Motor neuron (in vitro differentiated cells): ENCODE results near the gene COL15A1. TPM values are rescaled to one million over a fixed set of nuclear protein-coding genes. Genes with fewer than 3 reads are reported as not detected.

Experiments used
- ATAC-seq, 8 experiments: fragments of 200-7000 bp; cut with Tn5 transposase; replicated peaks in 6 of 8; 2 replicates each; pipeline ENCODE4 v1.8.0; 2021; ENCODE audit warnings: mild to moderate bottlenecking in 8 of 8, moderate library complexity in 8 of 8
- H3K27ac ChIP-seq, 2 donors: fragments of 250-450 bp; sonication (Bioruptor Pico); 2 replicates each; pipeline ENCODE4 v1.9.0; 2021; ENCODE audit warnings: antibody characterized with exemption in 2 of 2, mild to moderate bottlenecking in 2 of 2, moderate library complexity in 1 of 2
- H3K4me1 ChIP-seq, 2 donors: fragments of 250-450 bp; sonication (Bioruptor Pico); replicated peaks in 1 of 2; 2 replicates each; pipeline ENCODE4 v1.6.1; 2021; ENCODE audit warnings: antibody characterized with exemption in 2 of 2, mild to moderate bottlenecking in 2 of 2, moderate library complexity in 1 of 2
- H3K4me3 ChIP-seq, 5 donors: fragments of 250-450 bp; sonication (Bioruptor Pico); 2 replicates each; pipeline ENCODE4 v1.9.0; 2021; ENCODE audit warnings: antibody characterized with exemption in 5 of 5, mild to moderate bottlenecking in 5 of 5, moderate library complexity in 4 of 5
- WGBS, 10 experiments: fragments of 450-650 bp; shearing (Covaris generic); methylation state at CpG; one replicate each; pipeline ENCODE4 v1.0.0; 2022; 5-methylcytosine and 5-hydroxymethylcytosine counted together
- in situ Hi-C, 9 experiments: fragments of 400-800 bp; cut with MboI; loops; one replicate each; pipeline ENCODE4 v1.15.0; 2021; ENCODE audit warnings: low sequenced_read_pairs in 9 of 9, low pct_unique_long_range_greater_than_20kb in 2 of 9; ENCODE audit not compliant: unreplicated experiment in 9 of 9
- total RNA-seq, 8 experiments: library from RNA; unstranded; fragments of 300-600 nt; gene quantifications; 2 replicates each; pipeline versions ENCODE4 v1.2.3 to v1.2.4, GENCODE V29; 2022

The COL15A1 gene
- total RNA-seq, 8 experiments from 2014 or later = 0.05 to 46.3 (median 0.35) TPM; not detected in 1

- peak overlapping the region; percentile 62 to 95 (median 77) for H3K4me3 ChIP-seq
- ATAC-seq = peak; percentile 52 to 67 (median 56)
- in situ Hi-C loops = loop anchor here in 1 of 9 experiments (25.0 kb wide), 1 partner anchor 268 kb away; no protein-coding TSS in a partner anchor
- peak overlapping the region; percentile 90 to 93 for H3K27ac ChIP-seq
- WGBS, 10 experiments = 0% methylated on average over 6 to 11 of the region's 118 CpGs; no CpG with 5 or more reads in 7 of the 10 experiments
- peaks cover 9 to 20% of the 10 kb centered on the region in 2 donors for H3K4me1 ChIP-seq
Measured at GRCh38 chr9:99105152-99106043, 161.7 kb downstream of the COL15A1 start.

DNA sequence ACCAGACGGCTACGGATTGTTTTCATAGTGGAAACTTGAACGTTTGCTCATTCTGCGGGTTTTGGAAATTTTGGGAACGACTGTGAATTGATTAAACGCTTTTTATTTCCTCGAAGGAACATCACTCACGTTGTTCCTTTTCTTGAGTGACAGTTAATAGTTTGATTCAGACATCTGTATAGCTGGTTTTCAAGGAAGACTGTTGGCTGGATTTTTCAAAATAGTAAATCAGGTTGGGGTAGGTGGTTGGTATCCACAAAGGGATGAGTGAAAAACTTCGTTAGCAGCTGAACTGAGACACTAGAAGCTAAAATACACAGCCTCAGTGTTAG lies 162.3 kb downstream of the COL15A1 start:
- 0 to 17% (median 0%) methylated on average over 2 to 9 of the region's 9 CpGs; no CpG with 5 or more reads in 1 of the 10 experiments for WGBS, 10 experiments
- Histone ChIP-seq H3K4me1 (peaks cover 9 to 20% of the 10 kb centered on the region in 2 donors), H3K27ac (peak overlapping the region in 1 of 2 donors; percentile 93), H3K4me3 (peak overlapping the region; percentile 62 to 95 (median 77))
- no peak for ATAC-seq
- in situ Hi-C loops = loop anchor here in 1 of 9 experiments (25.0 kb wide), 1 partner anchor 269 kb away; no protein-coding TSS in a partner anchor

- WGBS, 10 experiments = 0 to 78% (median 35%) methylated on average over 1 to 3 of the region's 3 CpGs; no CpG with 5 or more reads in 1 of the 10 experiments
- Histone ChIP-seq H3K4me1 (peaks cover 9 to 20% of the 10 kb centered on the region in 2 donors), H3K4me3 (peak overlapping the region in 1 of 5 donors; percentile 5), H3K27ac (no peak overlapping the region)
- ATAC-seq = no peak
- in situ Hi-C loops = loop anchor here in 1 of 9 experiments (25.0 kb wide), 1 partner anchor 270 kb away; no protein-coding TSS in a partner anchor
Measured at GRCh38 chr9:99107421-99107820, 163.7 kb downstream of the COL15A1 start.

DNA sequence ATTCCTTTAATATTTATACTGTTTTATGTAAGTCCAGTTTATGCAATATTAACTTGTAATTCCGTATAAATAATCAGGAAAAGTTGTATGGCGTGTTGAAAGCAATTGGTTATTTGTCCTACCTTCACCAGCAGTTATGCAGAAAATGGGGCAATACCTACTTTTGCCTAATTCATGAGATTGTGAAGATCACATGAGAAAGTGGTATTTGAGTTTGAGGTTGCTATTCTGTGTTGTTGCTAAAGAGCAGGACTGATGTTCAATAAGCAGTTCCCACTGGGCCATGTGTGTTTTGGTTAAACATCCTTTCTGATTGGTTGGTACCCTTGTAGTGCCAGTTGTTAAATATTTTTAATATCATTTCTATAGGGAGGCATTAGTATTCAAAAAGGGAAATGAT lies 164.4 kb downstream of the COL15A1 start:
- H3K27ac ChIP-seq = no peak overlapping the region

GRCh38 chr9:99109522-99109921 lies 165.8 kb downstream of the COL15A1 start:
- peaks cover 9 to 15% of the 10 kb centered on the region in 2 donors for H3K4me1 ChIP-seq
- no peak for ATAC-seq
- 44 to 100% (median 90%) methylated on average over 1 to 3 of the region's 3 CpGs; no CpG with 5 or more reads in 1 of the 10 experiments for WGBS, 10 experiments
- no peak overlapping the region for H3K27ac ChIP-seq
- in situ Hi-C loops = loop anchor here in 1 of 9 experiments (25.0 kb wide), 1 partner anchor 272 kb away; no protein-coding TSS in a partner anchor
- no peak overlapping the region for H3K4me3 ChIP-seq

More for the DNA sequence above, 164.4 kb downstream of the COL15A1 start:
- in situ Hi-C loops = loop anchor here in 1 of 9 experiments (25.0 kb wide), 1 partner anchor 271 kb away; no protein-coding TSS in a partner anchor
- 43 to 100% (median 100%) methylated on average over 1 to 2 of the region's 2 CpGs; no CpG with 5 or more reads in 2 of the 10 experiments for WGBS, 10 experiments
- Histone ChIP-seq H3K4me1 (peaks cover 9 to 20% of the 10 kb centered on the region in 2 donors), H3K4me3 (no peak overlapping the region)
- ATAC-seq = no peak

GRCh38 chr9:99112750-99113413 lies 169.2 kb downstream of the COL15A1 start:
- H3K4me3 ChIP-seq = no peak overlapping the region
- WGBS, 10 experiments = 61 to 100% (median 83%) methylated on average over 2 to 6 of the region's 6 CpGs; no CpG with 5 or more reads in 1 of the 10 experiments
- in situ Hi-C loops = loop anchor here in 1 of 9 experiments (25.0 kb wide), 1 partner anchor 276 kb away; no protein-coding TSS in a partner anchor
- no peak for ATAC-seq
- no peak overlapping the region for H3K27ac ChIP-seq
- peaks cover 3 to 9% of the 10 kb centered on the region in 2 donors for H3K4me1 ChIP-seq

DNA sequence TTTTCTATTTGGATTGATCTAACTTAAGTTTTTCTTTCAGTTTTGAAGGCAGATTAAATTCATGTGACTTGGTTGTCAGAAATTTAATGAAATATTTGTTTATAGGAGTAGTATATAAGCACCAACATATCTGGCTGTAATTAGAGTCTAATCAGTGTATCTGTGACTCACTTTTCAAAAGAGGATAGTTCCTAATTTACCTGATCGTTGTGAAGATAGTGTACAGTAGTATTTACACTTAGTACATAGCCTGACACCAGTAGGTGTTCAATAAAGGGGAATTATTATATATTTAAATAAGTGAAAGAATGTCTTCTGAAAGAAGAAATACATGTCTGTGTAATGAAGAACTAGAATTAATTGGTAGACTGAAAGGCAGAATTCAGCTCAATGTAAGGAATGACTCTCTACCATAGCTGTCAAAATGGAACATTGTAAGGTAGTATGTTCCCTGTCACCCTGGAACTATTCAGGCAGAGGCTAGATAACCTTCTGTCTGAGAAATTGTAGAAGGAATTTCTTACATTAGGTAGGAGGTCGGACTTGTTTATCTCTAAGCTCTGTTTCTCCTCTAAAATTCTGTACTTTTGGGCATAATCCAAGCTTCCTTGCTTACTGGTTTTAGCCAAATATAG lies 169.8 kb downstream of the COL15A1 start:
- no peak overlapping the region for H3K27ac ChIP-seq

GRCh38 chr9:99114049-99114440 lies 170.3 kb downstream of the COL15A1 start:
- H3K4me3 ChIP-seq = no peak overlapping the region
- in situ Hi-C loops = loop anchor here in 1 of 9 experiments (25.0 kb wide), 1 partner anchor 277 kb away; no protein-coding TSS in a partner anchor
- H3K4me1 ChIP-seq = peaks cover 3 to 9% of the 10 kb centered on the region in 2 donors
- no peak for ATAC-seq
- WGBS, 10 experiments = 71 to 100% (median 92%) methylated on average over 2 to 3 of the region's 3 CpGs
- no peak overlapping the region for H3K27ac ChIP-seq

More for the DNA sequence above, 169.8 kb downstream of the COL15A1 start:
- 71 to 100% (median 92%) methylated on average over 1 to 2 of the region's 2 CpGs; no CpG with 5 or more reads in 1 of the 10 experiments for WGBS, 10 experiments
- in situ Hi-C loops = loop anchor here in 1 of 9 experiments (25.0 kb wide), 1 partner anchor 276 kb away; no protein-coding TSS in a partner anchor
- peaks cover 3 to 9% of the 10 kb centered on the region in 2 donors for H3K4me1 ChIP-seq
- no peak overlapping the region for H3K4me3 ChIP-seq
- ATAC-seq = no peak

DNA sequence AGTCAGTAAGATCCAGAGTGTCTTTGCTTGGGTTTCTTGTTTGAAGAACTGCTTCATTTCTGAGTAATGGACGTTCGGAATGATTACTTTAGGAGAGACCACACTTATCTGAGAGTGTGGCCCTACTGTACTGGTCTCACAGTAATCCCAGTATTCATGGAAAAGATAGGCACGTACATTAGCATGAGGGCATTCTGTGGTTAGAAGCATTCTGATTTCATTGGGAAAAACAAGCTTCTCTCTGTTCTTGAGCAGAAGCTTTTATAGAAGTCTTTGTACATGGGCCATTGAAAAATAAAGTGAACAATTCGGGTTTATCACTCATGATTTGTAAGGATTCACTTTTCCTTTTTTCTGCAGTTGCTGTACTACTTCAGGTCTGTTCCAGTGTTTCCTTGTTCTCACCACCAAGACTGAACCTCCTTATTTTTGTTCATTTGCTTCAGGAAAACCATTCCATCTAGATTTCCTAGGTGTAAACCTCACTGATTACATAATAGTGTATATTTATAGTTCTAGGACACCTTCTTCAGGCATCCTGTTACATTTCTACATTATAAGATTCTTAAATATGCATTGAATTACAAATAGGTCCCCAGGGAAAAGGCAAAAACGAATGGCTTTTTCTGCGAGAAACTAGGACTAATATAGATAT lies 171.3 kb downstream of the COL15A1 start:
- ATAC-seq = no peak
- Histone ChIP-seq H3K4me3 (no peak overlapping the region), H3K27ac (no peak overlapping the region), H3K4me1 (peaks cover 3 to 9% of the 10 kb centered on the region in 2 donors)
- in situ Hi-C loops = loop anchor here in 1 of 9 experiments (25.0 kb wide), 1 partner anchor 278 kb away; no protein-coding TSS in a partner anchor
- WGBS, 10 experiments = 31 to 93% (median 88%) methylated on average over 2 to 6 of the region's 6 CpGs

GRCh38 chr9:99116003-99116411 lies 172.3 kb downstream of the COL15A1 start:
- Histone ChIP-seq H3K4me3 (no peak overlapping the region), H3K27ac (no peak overlapping the region), H3K4me1 (peaks cover 3 to 9% of the 10 kb centered on the region in 2 donors)
- in situ Hi-C loops = loop anchor here in 1 of 9 experiments (25.0 kb wide), 1 partner anchor 279 kb away; no protein-coding TSS in a partner anchor
- peak in 2 of 8 experiments; percentile 13 to 22 for ATAC-seq
- 0 to 81% (median 55%) methylated on average over 2 to 3 of the region's 3 CpGs; no CpG with 5 or more reads in 1 of the 10 experiments for WGBS, 10 experiments

GRCh38 chr9:99118782-99119466 lies 175.2 kb downstream of the COL15A1 start:
- Histone ChIP-seq H3K4me1 (peaks cover 3 to 9% of the 10 kb centered on the region in 2 donors), H3K4me3 (no peak overlapping the region), H3K27ac (no peak overlapping the region)
- in situ Hi-C loops = loop anchor here in 1 of 9 experiments (25.0 kb wide), 1 partner anchor 282 kb away; no protein-coding TSS in a partner anchor
- ATAC-seq = no peak
- 80 to 100% (median 93%) methylated on average over 1 to 7 of the region's 7 CpGs for WGBS, 10 experiments
